Neural progenitor cell (in vitro differentiated cells): ENCODE data around the gene APEH. TPM values are rescaled to one million over a fixed set of nuclear protein-coding genes. Genes with fewer than 3 reads are reported as not detected.

Experiments
- DNase-seq: peaks from one replicate; pipeline ENCODE4 v3.0.0-alpha.2; 2016; ENCODE audit warnings: low spot score
- H2AFZ ChIP-seq: fragments of 200-600 bp; sonication (generic); replicated peaks from 2 replicates; pipeline ENCODE4 v1.6.1; 2016; ENCODE audit warnings: antibody characterized with exemption
- H3F3A ChIP-seq: fragments of 200-600 bp; sonication (generic); 2 replicates; pipeline ENCODE4 v1.6.1; 2016; ENCODE audit warnings: antibody characterized with exemption, low read depth
- H3K27ac ChIP-seq: fragments of 200-600 bp; sonication (generic); 2 replicates; pipeline ENCODE4 v1.5.1; 2016; ENCODE audit warnings: mild to moderate bottlenecking
- H3K27me3 ChIP-seq: fragments of 200-600 bp; sonication (generic); 2 replicates; pipeline ENCODE4 v1.6.1; 2016; ENCODE audit warnings: mild to moderate bottlenecking, moderate library complexity
- H3K36me3 ChIP-seq: fragments of 200-600 bp; sonication (generic); 2 replicates; pipeline ENCODE4 v1.5.1; 2016
- H3K4me1 ChIP-seq: fragments of 200-600 bp; sonication (generic); 2 replicates; pipeline ENCODE4 v1.6.1; 2016; ENCODE audit warnings: mixed run types
- H3K4me2 ChIP-seq: fragments of 200-600 bp; sonication (generic); 2 replicates; pipeline ENCODE4 v1.6.1; 2016
- H3K4me3 ChIP-seq: fragments of 200-600 bp; sonication (generic); 2 replicates; pipeline ENCODE4 v1.5.1; 2016
- H3K79me2 ChIP-seq: fragments of 200-600 bp; sonication (generic); 2 replicates; pipeline ENCODE4 v1.6.1; 2016; ENCODE audit warnings: low read depth
- H3K9ac ChIP-seq: fragments of 200-600 bp; sonication (generic); 2 replicates; pipeline ENCODE4 v1.6.1; 2016
- H3K9me3 ChIP-seq: fragments of 200-600 bp; sonication (generic); 2 replicates; pipeline ENCODE4 v1.5.1; 2016; ENCODE audit warnings: low read depth
- H4K20me1 ChIP-seq: fragments of 200-600 bp; sonication (generic); 2 replicates; pipeline ENCODE4 v1.6.1; 2016; ENCODE audit warnings: low read depth
- H3K27ac Mint-ChIP-seq: 3 replicates; pipeline ENCODE4 v1.8.0; 2021; ENCODE audit warnings: mixed read lengths
- H3K27me3 Mint-ChIP-seq: 2 replicates; pipeline ENCODE4 v1.8.0; 2022; ENCODE audit warnings: low read depth, mild to moderate bottlenecking, inconsistent platforms, moderate library complexity, mixed read lengths; ENCODE audit not compliant: insufficient read depth
- H3K36me3 Mint-ChIP-seq: 3 replicates; pipeline ENCODE4 v1.8.0; 2021; ENCODE audit warnings: mixed read lengths
- H3K4me1 Mint-ChIP-seq: 3 replicates; pipeline ENCODE4 v1.8.0; 2021; ENCODE audit warnings: mixed read lengths
- H3K4me3 Mint-ChIP-seq: 3 replicates; pipeline ENCODE4 v1.8.0; 2021; ENCODE audit warnings: mild to moderate bottlenecking, moderate library complexity, mixed read lengths
- H3K9me3 Mint-ChIP-seq: 3 replicates; pipeline ENCODE4 v1.8.0; 2020; ENCODE audit warnings: mixed read lengths
- CTCF ChIP-seq: fragments of 200-600 bp; sonication (generic); IDR thresholded peaks from 2 replicates; pipeline ENCODE4 v1.5.1; 2017; ENCODE audit warnings: antibody characterized with exemption, mild to moderate bottlenecking
- EZH2 ChIP-seq: fragments of 200-600 bp; sonication (generic); IDR thresholded peaks from 2 replicates; pipeline ENCODE4 v1.6.1; 2017; ENCODE audit warnings: antibody characterized with exemption, mild to moderate bottlenecking, moderate library complexity
- EZH2phosphoT487 ChIP-seq: fragments of 200-600 bp; sonication (generic); IDR thresholded peaks from 2 replicates; pipeline ENCODE4 v1.6.1; 2017; ENCODE audit warnings: antibody characterized with exemption
- total RNA-seq: library from RNA; depleted of rRNA; stranded (reverse); fragments of >200 nt; gene quantifications from 2 replicates; pipeline ENCODE4 v1.2.3, GENCODE V29; 2015; ENCODE audit warnings: low replicate concordance

The APEH gene
- total RNA-seq, 1 donor from 2014 or later: 132 TPM

GRCh38 chr3:49699281-49699979 is 25.3 kb downstream of the APEH start:
- Histone ChIP-seq H2AFZ (no peak overlapping the region), H3F3A (no peaks in the 10 kb centered on the region), H3K4me3 (no peak overlapping the region), H4K20me1 (no peaks in the 10 kb centered on the region), H3K9me3 (no peaks in the 10 kb centered on the region), H3K79me2 (no peaks in the 10 kb centered on the region), H3K27me3 (no peaks in the 10 kb centered on the region), H3K4me2 (no peak overlapping the region), H3K4me1 (no peaks in the 10 kb centered on the region), H3K27ac (no peak overlapping the region), H3K9ac (no peak overlapping the region), H3K36me3 (no peaks in the 10 kb centered on the region)
- no peaks in the 10 kb centered on the region for H3K9me3 Mint-ChIP-seq
- no peak for DNase-seq
- peaks cover 2% of the 10 kb centered on the region for H3K36me3 Mint-ChIP-seq
- H3K27me3 Mint-ChIP-seq: peaks cover 2% of the 10 kb centered on the region
- TF ChIP-seq EZH2phosphoT487: no peak
- no peak for TF ChIP-seq EZH2
- TF ChIP-seq CTCF: no peak
- H3K4me3 Mint-ChIP-seq: no peak overlapping the region
- no peak overlapping the region for H3K27ac Mint-ChIP-seq
- no peaks in the 10 kb centered on the region for H3K4me1 Mint-ChIP-seq

- peak overlapping the region; percentile 69 for H3K27ac Mint-ChIP-seq
- Histone ChIP-seq H3K27me3 (no peaks in the 10 kb centered on the region), H3K4me2 (no peak overlapping the region), H3K4me1 (no peaks in the 10 kb centered on the region), H3K79me2 (no peaks in the 10 kb centered on the region), H3K27ac (no peak overlapping the region), H2AFZ (no peak overlapping the region), H3K4me3 (no peak overlapping the region), H4K20me1 (no peaks in the 10 kb centered on the region), H3F3A (no peaks in the 10 kb centered on the region), H3K36me3 (no peaks in the 10 kb centered on the region), H3K9me3 (no peaks in the 10 kb centered on the region), H3K9ac (no peak overlapping the region)
- no peaks in the 10 kb centered on the region for H3K4me1 Mint-ChIP-seq
- no peaks in the 10 kb centered on the region for H3K9me3 Mint-ChIP-seq
- TF ChIP-seq EZH2phosphoT487: no peak
- H3K27me3 Mint-ChIP-seq: peaks cover 2% of the 10 kb centered on the region
- H3K36me3 Mint-ChIP-seq: peaks cover 2% of the 10 kb centered on the region
- no peak overlapping the region for H3K4me3 Mint-ChIP-seq
- DNase-seq: no peak
Observed at GRCh38 chr3:49700014-49700413, 25.9 kb downstream of the APEH start.

- Histone ChIP-seq H3K79me2 (no peaks in the 10 kb centered on the region), H3K27me3 (no peaks in the 10 kb centered on the region), H4K20me1 (no peaks in the 10 kb centered on the region), H3K36me3 (no peaks in the 10 kb centered on the region), H3K4me2 (no peak overlapping the region), H2AFZ (no peak overlapping the region), H3F3A (no peaks in the 10 kb centered on the region), H3K9ac (peak overlapping the region; percentile 32), H3K9me3 (no peaks in the 10 kb centered on the region), H3K4me3 (no peak overlapping the region), H3K27ac (peak overlapping the region; percentile 20), H3K4me1 (no peaks in the 10 kb centered on the region)
- Mint-ChIP-seq H3K4me3 (peak overlapping the region; percentile 43), H3K27me3 (peaks cover 2% of the 10 kb centered on the region), H3K36me3 (peaks cover 2% of the 10 kb centered on the region), H3K4me1 (no peaks in the 10 kb centered on the region), H3K27ac (peak overlapping the region; percentile 17), H3K9me3 (no peaks in the 10 kb centered on the region)
- TF ChIP-seq CTCF: peak; percentile 37
- no peak for TF ChIP-seq EZH2
- DNase-seq: peak; percentile 21
Observed at GRCh38 chr3:49700453-49701128, 26.4 kb downstream of the APEH start.
